SK-N-SH (cell line): ENCODE data around the gene PRMT7. TPM values are rescaled to one million over a fixed set of nuclear protein-coding genes. Genes with fewer than 3 reads are reported as not detected.

ENCODE experiments used
- CTCF ChIA-PET: fragments of 300-600, 350-600 bp; formaldehyde crosslinking; extraction: SDS; loops from one replicate; lab custom pipeline; 2021; lab: Yijun Ruan, JAX
- POLR2A ChIA-PET: fragments of 350-600 bp; sonication (Branson Sonifier 250); formaldehyde crosslinking; extraction: SDS; loops from one replicate; lab custom pipeline; 2020; ENCODE audit warnings: antibody characterized with exemption, inconsistent platforms; lab: Yijun Ruan, JAX
- DNase-seq: peaks from one replicate; pipeline ENCODE4 v3.0.0; 2012
- H2AFZ ChIP-seq: fragments of 200-600 bp; sonication (generic); 2 replicates; pipeline ENCODE4 v1.8.1; 2016; ENCODE audit warnings: antibody characterized with exemption, mild to moderate bottlenecking, low read depth
- H3F3A ChIP-seq: fragments of 200-600 bp; sonication (generic); replicated peaks from 2 replicates; pipeline ENCODE3; 2016; ENCODE audit warnings: antibody characterized with exemption, mild to moderate bottlenecking; ENCODE audit not compliant: insufficient read depth
- H3K27ac ChIP-seq, 2 experiments: fragments of 200-500 bp in 1 of 2; fragments of 200-600 bp in 1 of 2; sonication (Bioruptor generic) in 1 of 2; sonication (generic), shearing (Covaris generic) in 1 of 2; 2 replicates each; pipeline versions ENCODE4 v1.5.1 to v1.6.1; 2014 to 2016; ENCODE audit warnings: low read depth in 2 of 2, inconsistent platforms in 1 of 2, low read length in 1 of 2, mild to moderate bottlenecking in 1 of 2, mixed read lengths in 1 of 2
- H3K27me3 ChIP-seq: fragments of 200-600 bp; sonication (generic), shearing (Covaris generic); 2 replicates; pipeline ENCODE4 v1.6.1; 2016; ENCODE audit warnings: mixed run types; ENCODE audit not compliant: insufficient read depth
- H3K36me3 ChIP-seq, 2 experiments: fragments of 200-500 bp in 1 of 2; fragments of 200-600 bp in 1 of 2; sonication (Bioruptor generic) in 1 of 2; sonication (generic) in 1 of 2; replicated peaks in 1 of 2; 2 replicates each; pipeline versions ENCODE3 to v1.5.1; 2014 to 2016; ENCODE audit warnings: low read length in 1 of 2, mild to moderate bottlenecking in 1 of 2; ENCODE audit not compliant: insufficient read depth in 2 of 2, control insufficient read depth in 1 of 2
- H3K4me1 ChIP-seq, 2 experiments: fragments of 200-500 bp in 1 of 2; fragments of 200-600 bp in 1 of 2; sonication (Bioruptor generic) in 1 of 2; sonication (generic), shearing (Covaris generic) in 1 of 2; 2 replicates each; pipeline versions ENCODE4 v1.5.1 to v1.6.1; 2014 to 2016; ENCODE audit warnings: low read depth in 1 of 2, low read length in 1 of 2, mixed run types in 1 of 2; ENCODE audit not compliant: insufficient read depth in 2 of 2, control insufficient read depth in 1 of 2
- H3K4me2 ChIP-seq: fragments of 200-600 bp; sonication (generic), shearing (Covaris generic); 2 replicates; pipeline ENCODE4 v1.6.1; 2017; ENCODE audit warnings: mixed run types
- H3K4me3 ChIP-seq, 2 experiments: fragments of 200-500 bp in 1 of 2; fragments of 200-600 bp in 1 of 2; sonication (Bioruptor generic) in 1 of 2; sonication (generic), shearing (Covaris generic) in 1 of 2; 2 replicates each; pipeline versions ENCODE4 v1.5.1 to v1.8.1; 2014 to 2016; ENCODE audit warnings: low read depth in 2 of 2, inconsistent platforms in 1 of 2, low read length in 1 of 2, mild to moderate bottlenecking in 1 of 2, mixed read lengths in 1 of 2, moderate library complexity in 1 of 2
- H3K79me2 ChIP-seq: fragments of 200-600 bp; sonication (generic); 2 replicates; pipeline ENCODE4 v1.8.1; 2017; ENCODE audit warnings: mild to moderate bottlenecking; ENCODE audit not compliant: insufficient read depth
- H3K9ac ChIP-seq: fragments of 200-600 bp; sonication (generic); 2 replicates; pipeline ENCODE4 v1.6.1; 2017; ENCODE audit warnings: mixed run types
- H3K9me2 ChIP-seq: fragments of 200-600 bp; sonication (generic); 2 replicates; pipeline ENCODE4 v1.6.1; 2017; ENCODE audit warnings: mixed run types
- H3K9me3 ChIP-seq: fragments of 200-600 bp; sonication (generic); 2 replicates; pipeline ENCODE4 v1.6.1; 2017; ENCODE audit warnings: mixed run types, mild to moderate bottlenecking, moderate library complexity
- H4K20me1 ChIP-seq: fragments of 200-600 bp; sonication (generic); 2 replicates; pipeline ENCODE4 v1.6.1; 2017; ENCODE audit warnings: mild to moderate bottlenecking, mixed run types; ENCODE audit not compliant: insufficient read depth
- CHD2 ChIP-seq: fragments of 150-350 bp; IDR thresholded peaks from 2 replicates; pipeline ENCODE4 v1.6.1; 2018; ENCODE audit warnings: low read length; ENCODE audit not compliant: partially characterized antibody
- CTCF ChIP-seq: fragments of 200-600 bp; sonication (generic); IDR thresholded peaks from 2 replicates; pipeline ENCODE4 v1.6.1; 2017; ENCODE audit warnings: antibody characterized with exemption, mild to moderate bottlenecking, moderate library complexity
- EP300 ChIP-seq, 2 experiments: IDR thresholded peaks; 2 replicates each; pipeline versions ENCODE4 v1.4.0 to v1.6.1; 2012; ENCODE audit warnings: borderline replicate concordance in 1 of 2, low read depth in 1 of 2, low read length in 1 of 2
- GABPA ChIP-seq: IDR thresholded peaks from 2 replicates; pipeline ENCODE4 v1.4.0; 2012; ENCODE audit warnings: low read depth, mild to moderate bottlenecking
- JUND ChIP-seq: IDR thresholded peaks from 2 replicates; pipeline ENCODE4 v1.4.0; 2012
- MAX ChIP-seq: IDR thresholded peaks from 2 replicates; pipeline ENCODE4 v1.4.0; 2012; ENCODE audit warnings: low read depth
- NRF1 ChIP-seq: IDR thresholded peaks from 2 replicates; pipeline ENCODE4 v1.6.1; 2012; ENCODE audit warnings: low read depth, mild to moderate bottlenecking, low read length
- POLR2AphosphoS5 ChIP-seq: IDR thresholded peaks from 2 replicates; pipeline ENCODE4 v1.6.1; 2012; ENCODE audit warnings: low read depth, low read length
- REST ChIP-seq: IDR thresholded peaks from 2 replicates; pipeline ENCODE4 v1.6.1; 2012; ENCODE audit warnings: mild to moderate bottlenecking, low read depth, low read length, moderate library complexity
- RFX5 ChIP-seq: IDR thresholded peaks from 2 replicates; pipeline ENCODE4 v1.6.1; 2012; ENCODE audit warnings: mild to moderate bottlenecking, improper control_type of control experiment, low read length
- TEAD4 ChIP-seq: IDR thresholded peaks from 2 replicates; pipeline ENCODE4 v1.4.0; 2012; ENCODE audit warnings: mild to moderate bottlenecking, borderline replicate concordance; ENCODE audit not compliant: insufficient read depth
- USF1 ChIP-seq: IDR thresholded peaks from 2 replicates; pipeline ENCODE4 v1.4.0; 2012; ENCODE audit warnings: low read depth, borderline replicate concordance
- USF2 ChIP-seq: fragments of 150-350 bp; IDR thresholded peaks from 2 replicates; pipeline ENCODE4 v1.6.1; 2017; ENCODE audit warnings: antibody characterized with exemption, low read length, low read depth, borderline replicate concordance
- YY1 ChIP-seq: IDR thresholded peaks from 2 replicates; pipeline ENCODE4 v1.4.0; 2012; ENCODE audit warnings: low read depth, mild to moderate bottlenecking
- WGBS: methylation state at CpG from one replicate; pipeline ENCODE4 v1.1.6; 2017; ENCODE audit warnings: low lambda C conversion rate; 5-methylcytosine and 5-hydroxymethylcytosine counted together
- polyA plus RNA-seq, 3 experiments: library from polyadenylated mRNA; depleted of rRNA; stranded (reverse); fragments of >200 nt; gene quantifications; 2 replicates each; pipeline ENCODE4 v1.2.3, GENCODE V29; 2012

PRMT7 gene
- polyA plus RNA-seq, 1 of the 3 experiments (the other 2 are of a cell fraction) = 46.0 TPM

- Histone ChIP-seq H3K27ac (no peak overlapping the region), H3K27me3 (no peaks in the 10 kb centered on the region), H3K4me2 (no peak overlapping the region), H2AFZ (no peak overlapping the region), H3K4me3 (no peak overlapping the region), H3K9me3 (no peaks in the 10 kb centered on the region), H3K9me2 (no peaks in the 10 kb centered on the region), H3K79me2 (no peaks in the 10 kb centered on the region), H3F3A (no peaks in the 10 kb centered on the region), H4K20me1 (no peaks in the 10 kb centered on the region), H3K4me1 (no peaks in the 10 kb centered on the region), H3K36me3 (peaks cover 5 to 54% of the 10 kb centered on the region in 2 experiments), H3K9ac (no peak overlapping the region)
- TF ChIP-seq NRF1 = no peak
- TF ChIP-seq JUND = no peak
- ChIA-PET CTCF (interaction anchor here (0.7 to 2.6 kb wide), 10 partner anchors 9 to 117 kb away, joined by 3 to 11 read pairs (median 4); no protein-coding TSS in a partner anchor), POLR2A (no interaction called here)
- WGBS = 90% methylated on average over 10 of the region's 28 CpGs
- peak; percentile 59 for DNase-seq
These were observed 44.8 kb downstream of the PRMT7 start for GRCh38 chr16:68355447-68356248.

GRCh38 chr16:68356249-68356918 is 45.6 kb downstream of the PRMT7 start:
- Histone ChIP-seq H3K4me1 (peaks cover 0 to 4% of the 10 kb centered on the region in 2 experiments; a peak in 1 of 4 replicates), H4K20me1 (no peaks in the 10 kb centered on the region), H3K4me2 (no peak overlapping the region), H3F3A (no peaks in the 10 kb centered on the region), H2AFZ (no peak overlapping the region), H3K27me3 (no peaks in the 10 kb centered on the region), H3K9me2 (no peaks in the 10 kb centered on the region), H3K9me3 (no peaks in the 10 kb centered on the region), H3K4me3 (no peak overlapping the region), H3K36me3 (peaks cover 5 to 47% of the 10 kb centered on the region in 2 experiments), H3K79me2 (no peaks in the 10 kb centered on the region), H3K9ac (no peak overlapping the region), H3K27ac (no peak overlapping the region)
- DNase-seq = peak; percentile 25
- ChIA-PET CTCF (interaction anchor here (0.9 to 2.6 kb wide), 11 partner anchors 8 to 164 kb away, joined by 3 to 11 read pairs (median 4); no protein-coding TSS in a partner anchor), POLR2A (no interaction called here)
- 94% methylated on average over 5 of the region's 28 CpGs for WGBS
- TF ChIP-seq GABPA = no peak
- no peak for TF ChIP-seq RFX5
- TF ChIP-seq MAX = no peak
- TF ChIP-seq YY1 = no peak
- TF ChIP-seq CHD2 = no peak
- TF ChIP-seq JUND = no peak
- TF ChIP-seq EP300 (IDR thresholded peaks at IDR 0.05; ENCODE audit: borderline replicate concordance in 1 of 2, low read depth in 1 of 2, low read length in 1 of 2) = no peak
- no peak for TF ChIP-seq USF1
- TF ChIP-seq POLR2AphosphoS5 = no peak
- TF ChIP-seq TEAD4 = no peak
- no peak for TF ChIP-seq CTCF
- no peak for TF ChIP-seq REST
- TF ChIP-seq USF2 = no peak
